Pancreas (tissue), 10 donors: ENCODE data around the gene KLF15. TPM values are rescaled to one million over a fixed set of nuclear protein-coding genes. Genes with fewer than 3 reads are reported as not detected.

Experiments
- ATAC-seq, 4 donors: fragments of 200-7000 bp; cut with Tn5 transposase; one replicate each; pipeline versions ENCODE4 v1.8.0 to v1.9.1; 2020; ENCODE audit warnings: mild to moderate bottlenecking in 4 of 4, moderate library complexity in 4 of 4
- DNase-seq, 6 donors: peaks; one replicate each; pipeline ENCODE4 v3.0.0-alpha.2; 2020
- FAIRE-seq: peaks from 2 replicates; lab custom pipeline; 2012; peaks lifted over from hg19 to GRCh38; lab: Jason Lieb, UNC
- H3K27ac ChIP-seq, 4 donors: fragments of 200-600 bp; sonication (generic); 1 replicate in 3 of 4; 2 replicates in 1 of 4; pipeline versions ENCODE4 v1.5.0 to v1.8.0; 2020
- H3K27me3 ChIP-seq, 4 donors: fragments of 200-600 bp; one replicate each; pipeline ENCODE4 v1.8.0; 2021
- H3K36me3 ChIP-seq, 3 donors: fragments of 200-600 bp; sonication (generic) in 1 of 3; one replicate each; pipeline versions ENCODE4 v1.5.0 to v1.8.0; 2020 to 2021
- H3K4me1 ChIP-seq, 3 donors: fragments of 200-600 bp; one replicate each; pipeline ENCODE4 v1.8.0; 2021
- H3K4me3 ChIP-seq, 4 donors: fragments of 200-600 bp; sonication (generic) in 2 of 4; one replicate each; pipeline versions ENCODE4 v1.5.0 to v1.8.0; 2020 to 2021
- H3K9me3 ChIP-seq, 4 donors: fragments of 200-600 bp; one replicate each; pipeline ENCODE4 v1.8.0; 2021
- WGBS, 2 donors: extraction: QIAGEN DNeasy Blood & Tissue Kit; methylation state at CpG; one replicate each; pipeline ENCODE4 v1.1.7; 2013; 5-methylcytosine and 5-hydroxymethylcytosine counted together
- intact Hi-C, 3 donors: fragments of 100-400 bp; cut with DNase I; formaldehyde crosslinking; loops; one replicate each; pipeline versions ENCODE4 v1.11.1 to v1.14.2; 2022
- polyA plus RNA-seq, 2 donors: library from polyadenylated mRNA; stranded (reverse); fragments of 200-250 nt; gene quantifications; one replicate each; pipeline ENCODE4 v1.2.3, GENCODE V29; 2013
- total RNA-seq, 6 donors: library from RNA; stranded (reverse); fragmentation: NEBNext Ultra II Directional in 4 of 6; extraction: Animal tissue kit (Norgen Biotek cat#: 25700) in 4 of 6; gene quantifications; one replicate each; pipeline versions ENCODE4 v1.2.1 to v1.2.4, GENCODE V29; 2021 to 2023
- TF ChIP-seq, protein P1 (sequence below), 4 donors: fragments of 200-600 bp; sonication (generic) in 3 of 4; IDR thresholded peaks; one replicate each; pipeline versions ENCODE4 v1.5.0 to v1.8.0; 2021; ENCODE audit warnings: antibody characterized with exemption in 4 of 4
- donor health status: healthy with polysubstance abuse.
- donor health status: DM: no; HTN: no; CAD: no; lungs with moderate emphysema.
- donor health status: DM: no; HTN: no; CAD: no.
- donor health status: control.
- donor health status: control.
- donor health status: Bipolar disorder and iron deficiency.
- donor health status: DM: yes; HTN: yes; CAD: no.
- donor health status: DM: no; HTN: no; CAD: no.
- donor health status: DM: no; HTN: no; CAD: no.
- donor health status: DM: yes; HTN: yes; CAD: no.

KLF15 gene
- total and polyA plus RNA-seq, 8 donors = 11.3 to 38.3 (median 26.8) TPM

DNA sequence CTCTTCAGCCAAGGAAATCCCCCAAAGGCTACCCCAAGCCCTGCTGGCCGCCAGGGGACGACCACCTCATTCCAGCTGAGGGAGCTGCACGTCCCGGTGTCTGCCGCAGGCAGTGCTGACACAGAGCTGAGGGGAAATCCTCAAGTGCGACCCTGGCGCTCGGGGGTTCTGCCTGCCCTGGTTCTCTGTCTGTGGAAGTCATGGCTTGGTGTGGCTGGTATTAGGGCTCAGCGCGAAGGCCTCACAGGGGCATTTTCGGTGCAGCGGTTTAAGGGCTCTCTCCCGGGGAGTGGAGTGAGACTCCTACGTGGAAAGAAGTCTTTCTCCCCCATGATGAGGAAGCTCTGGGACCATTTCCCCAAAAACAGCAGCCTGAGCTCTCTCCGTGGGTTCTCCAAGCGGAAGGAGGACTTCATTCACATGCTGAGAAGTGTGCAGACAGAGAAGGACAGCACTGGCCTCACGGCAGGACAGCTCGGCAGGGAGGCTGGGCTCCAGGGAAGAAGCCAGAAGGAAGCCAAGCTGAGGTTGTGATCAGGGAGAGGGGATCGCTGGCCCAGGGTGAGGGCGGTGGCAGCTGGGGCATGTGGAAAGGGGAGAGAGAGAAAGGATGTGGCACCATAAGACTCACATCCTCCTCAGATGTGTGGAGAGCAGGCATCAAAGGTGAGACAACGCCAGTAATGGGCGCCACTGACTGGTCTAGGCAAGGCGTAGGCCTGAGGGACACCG is 48.6 kb downstream of the KLF15 start:
- H3K4me3 ChIP-seq = no peak overlapping the region
- DNase-seq (peak in 2 of 6 donors; percentile 6 to 36), FAIRE-seq (no peak), ATAC-seq (no peak)
- H3K36me3 ChIP-seq = no peaks in the 10 kb centered on the region
- H3K27ac ChIP-seq = no peak overlapping the region
- H3K4me1 ChIP-seq = no peaks in the 10 kb centered on the region
- intact Hi-C loops = no loop called here
- WGBS, 2 donors = 92 to 93% methylated on average over 24 of the region's 24 CpGs
- TF ChIP-seq, protein P1, sequence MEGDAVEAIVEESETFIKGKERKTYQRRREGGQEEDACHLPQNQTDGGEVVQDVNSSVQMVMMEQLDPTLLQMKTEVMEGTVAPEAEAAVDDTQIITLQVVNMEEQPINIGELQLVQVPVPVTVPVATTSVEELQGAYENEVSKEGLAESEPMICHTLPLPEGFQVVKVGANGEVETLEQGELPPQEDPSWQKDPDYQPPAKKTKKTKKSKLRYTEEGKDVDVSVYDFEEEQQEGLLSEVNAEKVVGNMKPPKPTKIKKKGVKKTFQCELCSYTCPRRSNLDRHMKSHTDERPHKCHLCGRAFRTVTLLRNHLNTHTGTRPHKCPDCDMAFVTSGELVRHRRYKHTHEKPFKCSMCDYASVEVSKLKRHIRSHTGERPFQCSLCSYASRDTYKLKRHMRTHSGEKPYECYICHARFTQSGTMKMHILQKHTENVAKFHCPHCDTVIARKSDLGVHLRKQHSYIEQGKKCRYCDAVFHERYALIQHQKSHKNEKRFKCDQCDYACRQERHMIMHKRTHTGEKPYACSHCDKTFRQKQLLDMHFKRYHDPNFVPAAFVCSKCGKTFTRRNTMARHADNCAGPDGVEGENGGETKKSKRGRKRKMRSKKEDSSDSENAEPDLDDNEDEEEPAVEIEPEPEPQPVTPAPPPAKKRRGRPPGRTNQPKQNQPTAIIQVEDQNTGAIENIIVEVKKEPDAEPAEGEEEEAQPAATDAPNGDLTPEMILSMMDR (IDR thresholded peaks at IDR 0.05) = no peak
- no peaks in the 10 kb centered on the region for H3K9me3 ChIP-seq
- H3K27me3 ChIP-seq = no peaks in the 10 kb centered on the region

GRCh38 chr3:126307591-126308393 is 49.4 kb downstream of the KLF15 start:
- no peak for FAIRE-seq
- Histone ChIP-seq H3K9me3 (no peaks in the 10 kb centered on the region), H3K4me3 (no peak overlapping the region), H3K36me3 (no peaks in the 10 kb centered on the region), H3K4me1 (no peaks in the 10 kb centered on the region), H3K27ac (no peak overlapping the region), H3K27me3 (no peaks in the 10 kb centered on the region)
- intact Hi-C loops = no loop called here
- ATAC-seq = no peak
- peak in 2 of 6 donors; percentile 4 to 41 for DNase-seq
- TF ChIP-seq, protein P1 (IDR thresholded peaks at IDR 0.05) = no peak
- WGBS, 2 donors = 90 to 93% methylated on average over 20 of the region's 20 CpGs

DNA sequence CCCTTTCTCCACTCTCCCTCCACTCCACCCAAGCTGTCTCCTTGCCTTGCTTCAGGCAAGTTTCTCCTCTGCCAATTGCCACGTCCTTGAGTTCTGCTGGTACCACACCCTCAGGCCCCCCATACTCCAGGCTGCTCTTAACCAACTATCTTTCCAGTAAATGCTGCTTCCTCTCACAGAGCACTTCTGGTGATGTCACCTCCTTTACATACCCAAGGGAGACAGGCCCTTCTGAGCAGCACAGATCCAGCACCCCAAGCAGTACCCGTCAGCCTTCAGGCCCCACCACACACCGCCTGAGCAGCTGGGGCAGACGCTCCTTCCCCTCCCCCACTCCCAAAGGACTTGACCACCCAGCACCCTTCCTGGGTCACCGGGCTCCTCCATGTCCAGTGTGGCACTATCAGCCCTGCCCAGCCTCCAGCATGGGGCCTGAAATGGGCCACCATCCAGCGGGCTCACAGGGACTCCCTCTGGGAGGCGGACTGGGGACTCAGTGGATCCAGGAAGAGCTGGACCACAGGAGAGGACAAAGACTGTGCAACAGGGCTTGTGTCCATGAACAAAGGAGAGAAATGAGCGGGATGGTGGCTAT is 50.2 kb downstream of the KLF15 start:
- peak in 1 of 6 donors; percentile 6 for DNase-seq
- H3K4me1 ChIP-seq = no peaks in the 10 kb centered on the region
- TF ChIP-seq, protein P1 (IDR thresholded peaks at IDR 0.05) = no peak
- ATAC-seq = no peak
- H3K27ac ChIP-seq = no peak overlapping the region
- FAIRE-seq = no peak
- 92 to 95% methylated on average over 8 of the region's 8 CpGs for WGBS, 2 donors
- H3K4me3 ChIP-seq = no peak overlapping the region
- no peaks in the 10 kb centered on the region for H3K9me3 ChIP-seq
- intact Hi-C loops = no loop called here
- H3K27me3 ChIP-seq = no peaks in the 10 kb centered on the region
- H3K36me3 ChIP-seq = no peaks in the 10 kb centered on the region

GRCh38 chr3:126306397-126306796 is 50.8 kb downstream of the KLF15 start:
- TF ChIP-seq, protein P1 (IDR thresholded peaks at IDR 0.05) = no peak
- intact Hi-C loops = no loop called here
- DNase-seq (no peak), FAIRE-seq (no peak), ATAC-seq (peak in 1 of 4 donors; percentile 22)
- no peak overlapping the region for H3K27ac ChIP-seq
- no peaks in the 10 kb centered on the region for H3K9me3 ChIP-seq
- 67 to 72% methylated on average over 7 of the region's 7 CpGs for WGBS, 2 donors
- no peaks in the 10 kb centered on the region for H3K4me1 ChIP-seq
- H3K27me3 ChIP-seq = no peaks in the 10 kb centered on the region
- no peaks in the 10 kb centered on the region for H3K36me3 ChIP-seq
- no peak overlapping the region for H3K4me3 ChIP-seq
